ENCODE results near the gene SSTR5. TPM values are rescaled to one million over a fixed set of nuclear protein-coding genes. Genes with fewer than 3 reads are reported as not detected.

SSTR5 gene
- total RNA-seq, 5 donors from 2014 or later (not counting 1 experiment from before 2014, with no cell fraction given) = not detected

- 77% methylated on average over 9 of the region's 12 CpGs for WGBS (ENCODE audit: insufficient coverage)
- Histone ChIP-seq H3K27me3 (replicated peaks in 1 of 2; ENCODE audit: control insufficient read depth in 2 of 2, extremely low read depth in 1 of 2, insufficient read depth in 2 of 2, low read length in 1 of 2) (peaks cover 0 to 47% of the 10 kb centered on the region in 2 experiments), H3K4me3 (ENCODE audit: control insufficient read depth in 1 of 2, extremely low read depth in 1 of 2, low read length in 1 of 2) (no peak overlapping the region), H3K36me3 (ENCODE audit: control insufficient read depth in 2 of 2, extremely low read depth in 1 of 2, insufficient read depth in 1 of 2, low read length in 1 of 2) (no peaks in the 10 kb centered on the region), H3K9me3 (no peaks in the 10 kb centered on the region), H3K27ac (ENCODE audit: low read length) (no peak overlapping the region), H3K4me1 (ENCODE audit: control insufficient read depth in 1 of 2, extremely low read depth in 1 of 2, insufficient read depth in 2 of 2, low read length in 2 of 2) (no peaks in the 10 kb centered on the region)
- DNase-seq (no peak), ATAC-seq (replicated peaks in 1 of 4) (no peak)
- ChIA-PET POLR2A (no interaction called here), CTCF (interaction anchor here in 1 of 2 donors (0.7 kb wide), 1 partner anchor 17 kb away, joined by 3 read pairs; no protein-coding TSS in a partner anchor)
- H3K27me3 Mint-ChIP-seq = peaks cover 4 to 10% of the 10 kb centered on the region in 2 donors
- H3K9me3 Mint-ChIP-seq = peaks cover 0 to 8% (median 0%) of the 10 kb centered on the region in 3 donors
- no peak overlapping the region for H3K4me3 Mint-ChIP-seq
- no peaks in the 10 kb centered on the region for H3K36me3 Mint-ChIP-seq
- H3K27ac Mint-ChIP-seq = no peak overlapping the region
- peaks cover 0 to 3% (median 0%) of the 10 kb centered on the region in 3 donors for H3K4me1 Mint-ChIP-seq
Observed at GRCh38 chr16:1038932-1039331, 33.6 kb upstream of the SSTR5 start.

GRCh38 chr16:1039762-1040161, 32.8 kb upstream of the SSTR5 start:
- Mint-ChIP-seq H3K27me3 (peaks cover 4 to 10% of the 10 kb centered on the region in 2 donors), H3K9me3 (peaks cover 0 to 8% (median 0%) of the 10 kb centered on the region in 3 donors), H3K4me3 (no peak overlapping the region), H3K36me3 (no peaks in the 10 kb centered on the region), H3K27ac (no peak overlapping the region), H3K4me1 (peaks cover 0 to 3% (median 0%) of the 10 kb centered on the region in 3 donors)
- ATAC-seq (replicated peaks in 1 of 4) (no peak), DNase-seq (no peak)
- no peaks in the 10 kb centered on the region for H3K9me3 ChIP-seq
- H3K36me3 ChIP-seq (ENCODE audit: control insufficient read depth in 2 of 2, extremely low read depth in 1 of 2, insufficient read depth in 1 of 2, low read length in 1 of 2) = no peaks in the 10 kb centered on the region
- no peak overlapping the region for H3K4me3 ChIP-seq (ENCODE audit: control insufficient read depth in 1 of 2, extremely low read depth in 1 of 2, low read length in 1 of 2)
- no peaks in the 10 kb centered on the region for H3K4me1 ChIP-seq (ENCODE audit: control insufficient read depth in 1 of 2, extremely low read depth in 1 of 2, insufficient read depth in 2 of 2, low read length in 2 of 2)
- CTCF ChIA-PET = no interaction called here
- H3K27ac ChIP-seq (ENCODE audit: low read length) = no peak overlapping the region
- 83% methylated on average over 8 of the region's 11 CpGs for WGBS (ENCODE audit: insufficient coverage)
- POLR2A ChIA-PET = no interaction called here
- H3K27me3 ChIP-seq (replicated peaks in 1 of 2; ENCODE audit: control insufficient read depth in 2 of 2, extremely low read depth in 1 of 2, insufficient read depth in 2 of 2, low read length in 1 of 2) = peaks cover 0 to 46% of the 10 kb centered on the region in 2 experiments

- H3K27me3 Mint-ChIP-seq = peaks cover 4 to 10% of the 10 kb centered on the region in 2 donors
- CTCF ChIA-PET = interaction anchor here in 1 of 2 donors (0.6 kb wide), 1 partner anchor 15 kb away, joined by 4 read pairs; no protein-coding TSS in a partner anchor
- peaks cover 0 to 8% (median 0%) of the 10 kb centered on the region in 3 donors for H3K9me3 Mint-ChIP-seq
- Histone ChIP-seq H3K9me3 (no peaks in the 10 kb centered on the region), H3K4me3 (ENCODE audit: control insufficient read depth in 1 of 2, extremely low read depth in 1 of 2, low read length in 1 of 2) (no peak overlapping the region), H3K4me1 (ENCODE audit: control insufficient read depth in 1 of 2, extremely low read depth in 1 of 2, insufficient read depth in 2 of 2, low read length in 2 of 2) (no peaks in the 10 kb centered on the region), H3K27ac (ENCODE audit: low read length) (no peak overlapping the region), H3K36me3 (ENCODE audit: control insufficient read depth in 2 of 2, extremely low read depth in 1 of 2, insufficient read depth in 1 of 2, low read length in 1 of 2) (no peaks in the 10 kb centered on the region), H3K27me3 (replicated peaks in 1 of 2; ENCODE audit: control insufficient read depth in 2 of 2, extremely low read depth in 1 of 2, insufficient read depth in 2 of 2, low read length in 1 of 2) (peaks cover 0 to 43% of the 10 kb centered on the region in 2 experiments)
- no peak overlapping the region for H3K27ac Mint-ChIP-seq
- peaks cover 0 to 3% (median 0%) of the 10 kb centered on the region in 3 donors for H3K4me1 Mint-ChIP-seq
- no peaks in the 10 kb centered on the region for H3K36me3 Mint-ChIP-seq
- WGBS (ENCODE audit: insufficient coverage) = 92% methylated on average over 22 of the region's 29 CpGs
- ATAC-seq (replicated peaks in 1 of 4) = no peak
- no peak overlapping the region for H3K4me3 Mint-ChIP-seq
- DNase-seq = no peak
- POLR2A ChIA-PET = no interaction called here
Observed at GRCh38 chr16:1040346-1040745, 32.2 kb upstream of the SSTR5 start.

GRCh38 chr16:1042049-1042744, 30.4 kb upstream of the SSTR5 start:
- Histone ChIP-seq H3K36me3 (ENCODE audit: control insufficient read depth in 2 of 2, extremely low read depth in 1 of 2, insufficient read depth in 1 of 2, low read length in 1 of 2) (no peaks in the 10 kb centered on the region), H3K4me3 (ENCODE audit: control insufficient read depth in 1 of 2, extremely low read depth in 1 of 2, low read length in 1 of 2) (no peak overlapping the region), H3K27me3 (replicated peaks in 1 of 2; ENCODE audit: control insufficient read depth in 2 of 2, extremely low read depth in 1 of 2, insufficient read depth in 2 of 2, low read length in 1 of 2) (peaks cover 0 to 35% of the 10 kb centered on the region in 2 experiments), H3K27ac (ENCODE audit: low read length) (no peak overlapping the region), H3K9me3 (no peaks in the 10 kb centered on the region), H3K4me1 (ENCODE audit: control insufficient read depth in 1 of 2, extremely low read depth in 1 of 2, insufficient read depth in 2 of 2, low read length in 2 of 2) (no peaks in the 10 kb centered on the region)
- ChIA-PET POLR2A (no interaction called here), CTCF (interaction anchor here in 1 of 2 donors (0.6 kb wide), 1 partner anchor 14 kb away, joined by 3 read pairs; no protein-coding TSS in a partner anchor)
- ATAC-seq (replicated peaks in 1 of 4) (no peak), DNase-seq (no peak)
- Mint-ChIP-seq H3K27ac (no peak overlapping the region), H3K9me3 (peaks cover 0 to 8% (median 0%) of the 10 kb centered on the region in 3 donors), H3K36me3 (no peaks in the 10 kb centered on the region), H3K27me3 (peaks cover 4 to 10% of the 10 kb centered on the region in 2 donors), H3K4me1 (peaks cover 0 to 3% (median 0%) of the 10 kb centered on the region in 3 donors), H3K4me3 (no peak overlapping the region)
- WGBS (ENCODE audit: insufficient coverage) = 85% methylated on average over 12 of the region's 15 CpGs

- no peak overlapping the region for H3K4me3 Mint-ChIP-seq
- Histone ChIP-seq H3K36me3 (ENCODE audit: control insufficient read depth in 2 of 2, extremely low read depth in 1 of 2, insufficient read depth in 1 of 2, low read length in 1 of 2) (no peaks in the 10 kb centered on the region), H3K27me3 (replicated peaks in 1 of 2; ENCODE audit: control insufficient read depth in 2 of 2, extremely low read depth in 1 of 2, insufficient read depth in 2 of 2, low read length in 1 of 2) (peaks cover 0 to 35% of the 10 kb centered on the region in 2 experiments), H3K9me3 (no peaks in the 10 kb centered on the region), H3K4me1 (ENCODE audit: control insufficient read depth in 1 of 2, extremely low read depth in 1 of 2, insufficient read depth in 2 of 2, low read length in 2 of 2) (no peaks in the 10 kb centered on the region), H3K27ac (ENCODE audit: low read length) (no peak overlapping the region), H3K4me3 (ENCODE audit: control insufficient read depth in 1 of 2, extremely low read depth in 1 of 2, low read length in 1 of 2) (no peak overlapping the region)
- H3K27ac Mint-ChIP-seq = no peak overlapping the region
- H3K4me1 Mint-ChIP-seq = peaks cover 0 to 3% (median 0%) of the 10 kb centered on the region in 3 donors
- 72% methylated on average over 16 of the region's 19 CpGs for WGBS (ENCODE audit: insufficient coverage)
- CTCF ChIA-PET = no interaction called here
- peaks cover 0 to 8% (median 0%) of the 10 kb centered on the region in 3 donors for H3K9me3 Mint-ChIP-seq
- no peak for ATAC-seq (replicated peaks in 1 of 4)
- POLR2A ChIA-PET = no interaction called here
- H3K36me3 Mint-ChIP-seq = no peaks in the 10 kb centered on the region
- H3K27me3 Mint-ChIP-seq = peaks cover 4 to 10% of the 10 kb centered on the region in 2 donors
- peak in 1 of 35 experiments; percentile 12 for DNase-seq
Observed at GRCh38 chr16:1042866-1043265, 29.7 kb upstream of the SSTR5 start.

GRCh38 chr16:1043881-1044451, 28.6 kb upstream of the SSTR5 start:
- CTCF ChIA-PET = no interaction called here
- 96% methylated on average over 9 of the region's 40 CpGs for WGBS (ENCODE audit: insufficient coverage)
- Histone ChIP-seq H3K27ac (ENCODE audit: low read length) (no peak overlapping the region), H3K36me3 (ENCODE audit: control insufficient read depth in 2 of 2, extremely low read depth in 1 of 2, insufficient read depth in 1 of 2, low read length in 1 of 2) (no peaks in the 10 kb centered on the region), H3K4me1 (ENCODE audit: control insufficient read depth in 1 of 2, extremely low read depth in 1 of 2, insufficient read depth in 2 of 2, low read length in 2 of 2) (peaks cover 0 to 6% of the 10 kb centered on the region in 2 experiments), H3K27me3 (replicated peaks in 1 of 2; ENCODE audit: control insufficient read depth in 2 of 2, extremely low read depth in 1 of 2, insufficient read depth in 2 of 2, low read length in 1 of 2) (peaks cover 0 to 38% of the 10 kb centered on the region in 2 experiments), H3K9me3 (no peaks in the 10 kb centered on the region), H3K4me3 (ENCODE audit: control insufficient read depth in 1 of 2, extremely low read depth in 1 of 2, low read length in 1 of 2) (no peak overlapping the region)
- Mint-ChIP-seq H3K4me3 (no peak overlapping the region), H3K9me3 (peaks cover 0 to 8% (median 0%) of the 10 kb centered on the region in 3 donors), H3K36me3 (no peaks in the 10 kb centered on the region), H3K4me1 (peaks cover 0 to 3% (median 0%) of the 10 kb centered on the region in 3 donors), H3K27ac (no peak overlapping the region), H3K27me3 (peaks cover 4 to 6% of the 10 kb centered on the region in 2 donors)
- ATAC-seq (replicated peaks in 1 of 4) (no peak), DNase-seq (no peak)
- POLR2A ChIA-PET = no interaction called here
